Measurements from ENCODE around the gene CASQ2.

Gene CASQ2

DNA sequence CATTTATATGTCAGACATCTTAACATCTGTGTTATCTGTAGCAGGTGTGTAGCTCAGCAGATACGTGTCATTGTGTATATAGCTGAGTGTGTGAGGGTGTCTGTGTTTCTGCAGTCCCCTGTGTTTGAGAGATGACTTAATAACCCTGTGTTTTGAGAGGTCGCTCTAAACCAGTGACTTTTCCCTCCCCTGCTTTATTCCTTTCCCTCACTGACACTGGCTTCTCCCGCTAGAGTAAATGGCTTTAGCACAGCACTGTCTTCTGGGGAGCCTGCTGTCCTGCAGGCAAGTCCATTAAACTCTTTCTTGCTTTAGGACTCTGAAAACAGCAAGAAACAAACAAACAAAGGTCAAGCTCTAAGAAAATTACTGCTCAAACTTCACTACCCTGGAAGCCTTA, 73.7 kb downstream of the CASQ2 start:
- no peak for DNase-seq (ENCODE audit: low spot score)

DNA sequence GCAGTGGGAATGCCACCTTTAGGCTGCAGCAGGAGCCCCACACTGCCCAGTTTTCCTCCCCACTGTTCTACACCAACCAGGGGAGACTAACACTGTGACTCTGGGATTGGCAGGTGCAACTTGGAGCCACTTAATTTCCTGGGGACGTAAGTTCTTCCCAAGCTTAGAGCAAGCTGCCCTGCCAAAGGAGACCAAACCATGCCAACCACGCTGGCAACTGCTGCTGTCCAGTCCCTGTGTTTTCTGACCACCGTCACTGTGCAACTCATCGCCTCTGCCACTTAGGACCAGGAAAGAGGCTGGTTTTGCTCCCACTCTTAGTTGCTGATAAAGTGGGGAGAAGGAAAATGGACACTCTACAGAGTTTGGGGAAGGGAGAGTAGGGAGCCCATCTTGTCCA, 76.3 kb downstream of the CASQ2 start:
- DNase-seq (ENCODE audit: low spot score), result no peak

DNA sequence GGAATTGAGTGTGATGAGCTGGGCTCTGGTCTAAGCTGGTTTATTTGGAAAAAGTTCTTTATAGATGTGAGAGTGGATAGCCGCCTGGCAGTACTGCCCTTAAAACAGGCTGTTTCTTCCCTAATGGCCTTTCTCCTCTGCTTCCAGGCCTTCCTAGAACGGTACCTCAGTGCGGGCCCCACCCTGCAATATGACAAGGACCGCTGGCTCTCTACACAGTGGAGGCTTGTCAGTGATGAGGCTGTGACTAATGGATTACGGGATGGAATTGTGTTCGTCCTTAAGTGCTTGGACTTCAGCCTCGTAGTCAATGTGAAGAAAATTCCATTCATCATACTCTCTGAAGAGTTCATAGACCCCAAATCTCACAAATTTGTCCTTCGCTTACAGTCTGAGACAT, 77.5 kb downstream of the CASQ2 start:
- no peak for DNase-seq (ENCODE audit: low spot score)

DNA sequence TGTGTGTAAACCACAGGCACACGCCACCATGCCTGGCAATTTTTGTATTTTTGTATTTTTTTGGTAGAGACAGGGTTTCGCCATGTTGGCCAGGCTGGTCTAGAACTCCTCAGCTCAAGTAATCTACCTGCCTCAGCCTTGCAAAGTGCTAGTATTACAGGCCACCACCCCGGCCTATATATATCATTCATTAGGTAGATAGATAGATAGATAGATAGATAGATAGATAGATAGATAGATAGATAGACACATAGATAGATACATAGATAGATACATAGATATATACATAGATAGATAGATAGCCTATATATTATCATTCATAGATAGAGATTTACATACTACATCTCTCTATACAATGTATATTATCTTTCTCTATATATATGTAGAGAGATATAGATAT, 80.8 kb downstream of the CASQ2 start:
- no peak for DNase-seq (ENCODE audit: low spot score)

DNA sequence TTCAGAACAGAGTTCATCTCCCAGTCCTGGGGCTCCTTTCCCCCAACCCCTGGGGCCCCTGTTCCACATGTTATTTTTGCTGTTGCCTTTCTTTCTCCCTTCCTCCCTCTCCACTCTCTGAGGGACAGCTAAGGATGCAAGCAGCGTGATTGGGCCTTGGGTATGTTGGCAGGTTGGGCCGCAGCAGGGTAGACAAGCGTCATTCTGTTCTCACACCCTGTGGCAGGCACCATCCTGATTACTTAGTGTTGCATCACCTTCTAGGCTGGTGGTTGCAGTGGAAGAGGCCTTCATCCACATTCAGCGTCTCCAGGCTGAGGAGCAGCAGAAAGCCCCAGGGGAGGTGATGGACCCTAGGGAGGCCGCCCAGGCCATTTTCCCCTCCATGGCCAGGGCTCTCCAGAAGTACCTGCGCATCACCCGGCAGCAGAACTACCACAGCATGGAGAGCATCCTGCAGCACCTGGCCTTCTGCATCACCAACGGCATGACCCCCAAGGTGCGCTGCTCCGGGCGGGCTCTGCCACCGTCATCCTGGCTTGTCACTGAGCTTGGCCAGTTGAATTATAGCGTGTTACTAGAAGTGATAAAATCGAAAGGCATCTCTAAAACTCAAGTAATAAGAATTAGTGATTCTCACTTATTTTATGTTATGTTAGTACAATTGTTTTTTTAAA, 83.3 kb downstream of the CASQ2 start:
- no peak for DNase-seq (ENCODE audit: low spot score)

DNA sequence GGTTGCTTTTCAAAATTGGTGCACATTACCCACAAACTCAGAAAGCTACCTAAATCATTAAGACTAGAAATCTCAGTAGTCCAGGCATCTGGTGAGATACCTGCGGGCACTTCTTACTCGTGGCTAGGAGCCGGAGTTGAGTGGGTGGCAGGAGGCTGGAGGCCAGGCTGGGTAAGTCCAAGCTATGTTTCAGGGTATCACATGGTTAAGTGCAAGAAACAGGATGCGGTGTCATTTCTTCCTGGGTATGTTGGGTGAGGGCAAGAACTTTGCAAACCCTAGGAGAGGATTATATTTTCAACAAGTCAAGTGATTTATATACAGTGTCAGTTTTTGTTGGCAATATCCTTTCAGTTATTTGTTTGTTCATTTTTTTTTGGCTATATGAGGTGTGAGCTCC, 85.7 kb downstream of the CASQ2 start:
- DNase-seq (ENCODE audit: low spot score), result no peak

DNA sequence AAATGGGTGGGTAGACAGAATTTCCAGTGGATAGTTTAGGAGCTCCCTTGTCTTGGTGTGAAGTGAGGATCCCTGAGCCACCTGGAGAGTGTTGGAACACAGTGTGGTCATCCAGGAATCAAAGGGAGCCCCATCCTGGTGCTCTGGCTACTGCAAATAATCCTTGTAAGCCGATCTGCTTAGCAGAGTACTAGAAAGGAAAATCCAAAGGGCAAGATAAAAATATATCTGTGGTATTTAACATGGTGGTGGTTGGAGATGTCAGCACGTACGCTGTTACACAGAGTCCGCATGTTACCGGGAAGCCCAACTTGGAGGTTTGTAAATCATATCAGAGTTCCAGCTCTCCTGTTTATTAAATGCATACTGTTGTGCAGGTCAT, 87.8 kb downstream of the CASQ2 start:
- DNase-seq (ENCODE audit: low spot score), result no peak

DNA sequence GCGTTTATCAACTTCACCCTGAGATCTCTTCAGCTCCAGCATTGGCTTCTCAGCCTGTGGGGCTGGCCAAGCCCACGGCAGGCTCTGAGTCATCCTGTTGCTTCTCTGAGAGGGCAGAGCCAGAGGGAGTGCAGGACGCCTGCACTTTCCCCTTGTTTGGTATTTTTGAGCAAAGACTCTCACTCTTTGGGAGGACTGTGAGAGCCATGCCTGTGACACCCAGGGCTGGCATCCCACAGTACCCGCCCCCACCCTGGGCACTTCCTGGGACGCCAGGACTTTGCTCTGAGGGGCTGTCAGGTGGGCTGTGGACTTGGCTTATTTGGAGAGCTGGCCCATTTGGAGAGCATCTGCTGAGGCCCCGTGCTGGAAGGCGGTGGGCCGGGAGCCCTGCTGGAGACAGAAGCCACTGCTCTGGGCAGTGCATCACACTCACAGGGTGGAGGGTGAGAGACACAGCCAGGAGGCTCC, 89.3 kb downstream of the CASQ2 start:
- DNase-seq (ENCODE audit: low spot score), result peak; percentile 51

DNA sequence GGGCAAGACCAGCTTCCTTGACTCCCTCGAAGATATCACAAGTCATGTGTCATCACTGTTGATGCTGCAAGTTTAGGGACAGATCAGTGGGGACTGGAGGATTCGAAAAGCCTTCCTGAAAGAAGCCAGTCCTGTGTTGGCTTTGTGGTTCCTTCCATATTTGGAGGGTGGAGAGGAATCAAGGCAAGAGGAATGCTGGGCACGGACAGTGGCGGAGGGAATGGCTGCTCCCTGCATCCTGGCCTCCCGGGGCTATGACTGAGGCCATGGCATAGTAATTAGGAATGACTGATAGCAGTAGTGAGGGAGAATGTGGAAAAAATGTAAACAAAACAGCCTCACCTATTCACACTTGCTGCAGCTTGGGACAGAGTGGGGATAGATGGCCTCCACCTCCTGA, 90.4 kb downstream of the CASQ2 start:
- DNase-seq (ENCODE audit: low spot score), result no peak

DNA sequence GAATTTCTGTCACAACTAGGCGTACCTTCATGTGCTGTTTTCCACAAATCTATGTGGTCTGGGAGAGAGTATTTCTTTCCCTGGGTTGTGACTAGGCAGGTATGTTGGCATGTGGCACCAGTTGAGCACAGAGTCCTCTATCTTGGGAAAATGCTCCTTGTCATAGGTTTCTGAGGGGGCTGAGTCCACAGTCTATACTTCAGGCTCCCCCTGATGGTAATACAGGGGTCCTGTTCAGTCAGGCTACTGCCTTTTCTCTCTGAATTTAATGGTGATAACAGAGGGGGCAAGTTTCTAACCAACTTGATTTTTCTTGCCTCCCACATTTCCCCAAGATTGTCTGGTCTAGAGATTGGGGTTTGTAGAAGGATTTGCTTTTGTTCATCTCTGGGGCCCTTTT, 90.9 kb downstream of the CASQ2 start:
- no peak for DNase-seq (ENCODE audit: low spot score)

DNA sequence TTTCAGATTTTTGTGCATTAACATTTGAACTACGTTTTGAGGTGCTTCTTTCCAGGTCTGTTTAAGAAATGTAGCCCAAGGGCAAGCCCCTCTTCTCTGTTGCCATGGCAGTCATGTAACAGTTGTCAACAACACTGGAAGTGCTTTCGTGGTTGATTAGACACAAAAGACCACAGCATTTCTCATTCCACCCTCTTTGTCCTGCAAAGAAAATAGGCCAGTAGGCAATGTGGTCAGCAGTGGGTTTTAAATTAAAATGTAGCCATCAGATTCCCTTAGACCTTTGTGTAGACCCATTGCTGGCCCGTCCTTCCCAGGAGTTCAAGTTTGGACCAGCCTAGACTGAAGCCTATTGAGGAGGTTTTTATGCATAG, 91.3 kb downstream of the CASQ2 start:
- DNase-seq (ENCODE audit: low spot score), result peak; percentile 75

DNA sequence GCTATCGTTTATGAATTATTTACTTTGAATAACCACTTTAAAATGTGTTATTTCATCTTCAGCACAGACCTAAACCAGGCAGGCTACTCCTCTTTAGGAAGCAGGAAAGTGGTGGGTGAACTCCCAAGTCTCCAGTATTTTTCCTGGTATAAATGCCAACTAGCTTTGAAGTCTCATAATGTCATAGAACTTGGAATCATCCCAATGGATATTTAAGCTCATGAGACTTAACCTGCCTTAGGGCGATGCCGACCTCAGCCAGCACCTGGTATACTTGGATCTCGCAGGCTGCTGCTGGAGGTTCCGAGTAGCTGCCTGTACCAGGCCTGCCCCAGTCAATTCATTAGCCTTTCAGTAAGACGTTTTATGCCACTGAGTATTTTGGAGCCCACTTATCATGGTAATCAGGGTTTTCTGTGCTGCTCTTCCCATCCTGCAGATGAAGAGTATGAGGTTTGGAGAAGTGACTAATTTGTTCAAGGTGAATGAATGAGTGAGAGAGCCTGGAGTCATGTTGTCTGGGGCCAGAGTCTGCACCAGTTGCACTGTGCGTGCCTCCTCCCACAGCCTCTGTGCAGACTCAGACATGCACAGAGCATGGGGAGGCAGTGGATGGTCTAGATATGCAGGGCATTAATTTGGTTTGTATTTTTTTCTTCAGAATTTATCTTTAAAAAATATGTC, 91.9 kb downstream of the CASQ2 start:
- peak; percentile 55 for DNase-seq (ENCODE audit: low spot score)

DNA sequence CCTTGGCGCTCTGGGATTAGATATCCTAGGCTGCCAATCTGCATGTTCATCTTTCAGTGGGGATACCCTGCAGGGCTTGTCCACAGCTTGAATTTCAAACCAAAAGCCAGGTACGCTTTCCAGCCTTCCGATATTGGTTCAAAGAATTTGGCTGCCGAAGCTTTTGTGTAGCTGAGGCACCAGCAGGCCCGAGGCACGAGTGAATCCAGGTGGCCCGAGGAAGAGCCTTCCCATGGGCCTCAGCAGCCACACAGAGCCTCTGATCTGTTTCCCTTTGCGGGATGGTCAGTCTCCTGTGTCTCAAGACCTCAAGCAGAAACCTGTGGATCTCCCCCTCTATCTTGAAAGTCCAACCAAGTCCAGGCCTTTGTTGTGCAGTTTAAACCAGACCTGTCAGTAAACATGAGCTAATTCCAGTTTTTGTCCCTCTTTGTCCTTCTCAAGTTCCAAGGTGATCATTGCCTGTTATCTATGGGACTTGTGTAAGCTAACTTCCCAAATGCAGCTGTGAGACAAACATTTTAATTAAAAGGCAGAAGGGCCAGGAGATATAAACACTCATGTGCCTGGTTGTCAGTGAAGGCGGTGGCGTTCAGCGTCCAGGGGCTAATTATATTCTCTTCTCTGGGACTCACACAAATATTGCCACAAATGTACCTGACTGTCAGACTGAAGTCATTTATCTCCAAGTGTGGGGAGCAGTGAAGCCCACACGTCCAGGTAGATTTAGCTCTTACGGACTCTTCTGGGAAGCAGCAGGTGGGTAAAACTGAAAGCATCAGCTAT, 96.1 kb downstream of the CASQ2 start:
- DNase-seq (ENCODE audit: low spot score), result no peak

DNA sequence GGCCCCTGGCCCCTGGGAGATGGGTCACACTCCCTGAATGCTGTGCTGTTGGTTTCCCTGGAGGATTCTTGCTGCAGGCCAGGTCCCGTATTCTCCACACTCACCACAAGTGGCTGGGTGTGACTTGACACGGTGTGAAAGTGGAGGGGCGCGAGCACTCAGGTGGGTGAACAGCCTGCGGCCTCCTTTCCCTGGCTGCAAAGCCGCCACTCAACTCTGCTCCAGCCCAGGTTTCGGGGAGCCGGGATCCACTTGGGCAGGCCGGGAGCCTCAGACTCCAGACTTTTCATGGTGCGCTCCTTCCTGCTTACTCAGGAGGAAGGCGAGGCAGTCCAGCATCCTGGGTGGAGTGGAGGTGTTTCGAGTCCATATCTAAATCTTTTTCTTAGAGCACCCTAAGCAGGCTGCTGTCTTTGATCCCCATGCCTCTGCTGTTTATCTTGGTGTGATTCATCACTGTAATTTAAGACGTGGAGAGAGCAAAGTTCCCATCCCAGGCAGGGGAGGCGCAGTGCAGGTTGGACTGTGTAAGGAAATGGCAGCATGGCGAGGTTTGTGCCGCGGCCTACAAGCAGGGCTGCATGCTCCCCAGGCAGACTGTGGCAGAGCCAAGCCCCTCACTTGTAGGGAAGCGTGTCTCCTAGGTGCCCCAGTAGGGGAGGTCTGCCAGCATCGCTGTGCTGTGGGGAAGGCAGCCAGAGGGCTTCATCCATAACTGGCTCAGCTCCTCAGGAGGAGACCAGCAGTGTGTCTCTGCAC, 97.2 kb downstream of the CASQ2 start:
- no peak for DNase-seq (ENCODE audit: low spot score)

DNA sequence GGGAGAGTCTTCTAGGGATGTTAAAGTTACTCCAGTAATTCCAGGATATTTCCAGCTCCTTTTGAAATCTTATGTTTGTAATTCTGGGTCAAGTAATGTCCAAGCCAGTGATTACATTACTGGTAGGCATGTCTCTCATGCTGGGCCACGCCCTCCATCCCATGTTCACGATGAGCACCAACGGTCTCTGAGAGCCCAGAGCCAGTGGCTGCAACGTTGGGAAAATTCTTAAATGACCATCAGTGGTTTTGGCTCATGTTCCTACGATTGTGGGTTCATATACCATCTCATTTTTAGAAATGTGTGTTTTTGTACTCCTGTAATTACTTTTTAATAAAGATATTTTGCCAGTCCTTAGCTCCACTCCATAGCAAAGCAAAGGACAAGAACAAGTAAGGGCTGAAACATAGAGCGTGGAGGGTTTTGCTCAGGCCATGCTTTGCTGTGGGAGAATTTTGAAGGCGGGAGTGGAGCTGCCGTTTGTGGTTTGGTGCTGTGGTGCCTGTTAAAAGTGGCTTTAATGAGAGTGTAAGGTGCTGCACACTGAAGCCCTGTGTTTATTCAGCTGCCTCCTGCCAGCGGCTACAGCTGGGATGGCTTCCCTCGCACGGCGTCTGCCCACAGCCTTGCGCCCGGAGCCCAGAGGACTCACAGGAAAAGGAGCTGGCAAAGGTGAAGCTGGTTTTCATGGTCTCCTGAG, 97.9 kb downstream of the CASQ2 start:
- no peak for DNase-seq (ENCODE audit: low spot score)

DNA sequence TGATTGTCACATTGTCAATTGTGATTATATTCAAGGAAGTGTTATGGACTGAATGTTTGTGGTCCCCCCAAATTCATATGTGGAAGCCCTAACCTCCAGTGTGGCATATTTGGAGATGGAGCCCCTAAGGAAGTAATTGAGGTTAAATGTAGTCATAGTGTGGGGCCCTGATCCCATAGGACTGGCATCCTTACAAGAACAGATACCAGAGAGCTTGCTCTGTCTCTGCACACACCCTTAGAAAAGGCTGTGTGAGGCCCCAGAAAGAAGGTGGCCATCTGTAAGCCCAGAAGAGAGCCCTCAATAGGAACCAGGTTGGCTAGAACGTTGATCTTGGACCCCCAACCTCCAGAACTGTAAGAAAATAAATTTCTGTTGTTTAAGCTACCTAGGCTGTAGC, 98.6 kb downstream of the CASQ2 start:
- no peak for DNase-seq (ENCODE audit: low spot score)

DNA sequence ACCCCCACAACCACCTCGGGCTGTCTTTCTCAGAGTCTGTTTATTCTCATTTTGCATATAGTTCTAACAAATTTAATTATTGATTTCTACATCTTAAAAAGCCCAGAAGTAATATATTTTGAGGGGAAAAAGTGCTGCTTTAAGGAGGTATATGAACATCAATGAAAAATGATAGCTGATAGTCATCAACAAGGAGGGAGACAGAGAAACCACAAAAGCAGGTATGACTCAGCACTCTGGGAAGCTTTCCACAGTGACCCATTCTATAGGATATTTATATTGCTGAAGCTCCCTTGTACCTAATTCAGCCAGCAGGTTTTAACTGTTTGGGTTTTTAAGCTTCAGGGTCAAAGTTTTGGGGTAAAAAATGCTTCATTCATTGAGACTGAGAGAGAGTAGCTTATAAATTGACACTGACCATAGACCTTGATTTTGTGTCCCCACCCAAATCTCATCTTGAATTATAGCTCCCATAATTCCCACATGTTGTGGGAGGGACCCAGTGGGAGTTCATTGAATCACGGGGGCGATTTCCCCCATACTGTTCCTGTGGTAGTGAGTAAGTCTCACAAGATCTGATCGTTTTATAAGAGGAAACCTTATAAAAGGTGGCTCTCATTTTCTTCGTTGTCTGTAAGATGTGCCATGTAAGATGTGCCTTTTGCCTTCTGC, 99.4 kb downstream of the CASQ2 start:
- peak; percentile 57 for DNase-seq (ENCODE audit: low spot score)

DNA sequence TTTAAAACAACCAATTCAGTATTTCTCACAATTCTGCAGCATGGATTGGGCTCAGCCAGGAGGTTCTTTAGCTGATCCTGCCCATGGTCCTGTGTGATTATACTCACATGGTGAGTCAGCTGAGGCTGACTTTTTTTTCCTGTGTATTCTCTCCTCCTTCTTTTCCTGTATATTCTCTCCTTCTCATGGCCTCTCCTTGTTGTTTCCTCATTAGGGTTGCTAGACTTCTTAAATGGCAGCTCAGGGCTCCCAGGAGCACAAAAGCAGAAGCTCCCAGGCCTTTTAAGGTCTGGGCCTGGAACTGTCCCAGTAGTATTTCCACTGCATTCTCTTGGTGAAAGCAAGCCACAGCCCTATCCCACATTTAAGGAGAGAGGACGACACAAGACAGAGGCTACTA, 99.9 kb downstream of the CASQ2 start:
- no peak for DNase-seq (ENCODE audit: low spot score)

DNA sequence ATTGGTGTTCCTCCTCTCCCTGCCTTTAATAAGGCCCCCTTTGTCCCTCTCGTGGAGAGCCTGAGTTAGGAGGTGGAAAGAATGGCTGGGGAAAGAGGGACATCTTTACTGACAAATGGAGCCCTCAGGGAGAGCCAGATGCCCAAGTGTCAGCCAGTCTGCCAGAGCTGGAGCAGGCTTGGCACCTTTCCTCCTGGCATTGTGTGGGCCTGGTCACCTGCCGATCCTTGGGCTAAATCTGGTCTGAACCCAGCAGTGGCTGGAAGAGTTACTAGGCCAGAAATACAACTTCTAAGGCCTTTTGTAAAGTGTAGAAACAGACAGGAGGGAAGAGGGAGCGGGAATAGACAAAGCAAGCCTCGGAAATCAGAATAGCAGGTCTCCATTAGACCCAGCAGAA, 101.8 kb downstream of the CASQ2 start:
- no peak for DNase-seq (ENCODE audit: low spot score)

DNA sequence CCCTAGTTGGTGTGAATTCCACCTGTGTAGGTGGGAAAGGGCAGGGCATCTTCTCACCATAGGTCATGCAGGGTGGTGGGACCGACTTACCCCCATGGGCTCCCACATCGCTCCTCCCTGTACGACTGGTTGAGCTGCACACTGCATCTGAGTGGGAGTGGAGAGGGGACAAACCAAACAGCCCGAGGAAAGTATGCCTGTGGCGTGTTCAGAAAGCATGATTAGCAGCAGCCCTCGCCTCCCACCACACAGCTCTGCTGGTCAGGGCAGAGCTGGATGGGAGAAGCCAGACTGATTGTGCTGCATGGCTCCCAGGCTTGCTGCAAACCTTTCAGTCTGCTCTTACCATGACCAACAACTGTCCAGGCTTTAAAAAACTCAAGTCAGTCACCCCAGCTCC, 102.3 kb downstream of the CASQ2 start:
- no peak for DNase-seq (ENCODE audit: low spot score)

Data from kidney tubule cell (primary cell).